Lower leg skin (tissue), 4 donors: ENCODE data around the gene CYB561D2. TPM values are rescaled to one million over a fixed set of nuclear protein-coding genes. Genes with fewer than 3 reads are reported as not detected.

ENCODE experiments used
- DNase-seq, 2 donors: peaks; one replicate each; pipeline ENCODE4 v3.0.0-alpha.2; 2019; ENCODE audit warnings: low spot score in 2 of 2
- H3K4me3 ChIP-seq: fragments of 200-600 bp; sonication (generic); 2 replicates; pipeline ENCODE4 v1.5.1; 2017; ENCODE audit warnings: mild to moderate bottlenecking, low read depth; ENCODE audit not compliant: poor library complexity, severe bottlenecking
- CTCF ChIP-seq, 3 donors: fragments of 450-650 bp; IDR thresholded peaks; one replicate each; pipeline ENCODE4 v1.5.1; 2016; ENCODE audit warnings: antibody characterized with exemption in 3 of 3, mild to moderate bottlenecking in 3 of 3, moderate library complexity in 2 of 3
- POLR2A ChIP-seq, 2 donors: fragments of 450-650 bp; IDR thresholded peaks; one replicate each; pipeline ENCODE4 v1.6.1; 2016 to 2017; ENCODE audit warnings: antibody characterized with exemption in 2 of 2, mild to moderate bottlenecking in 1 of 2, moderate library complexity in 1 of 2
- WGBS, 2 donors: methylation state at CpG; one replicate each; pipeline ENCODE4 v1.1.5; 2018; 5-methylcytosine and 5-hydroxymethylcytosine counted together
- intact Hi-C: fragments of 100-400 bp; cut with DNase I; formaldehyde crosslinking; loops from one replicate; pipeline ENCODE4 v1.15.0; 2023; ENCODE audit warnings: low total_unique reads
- total RNA-seq, 4 donors: library from RNA; depleted of rRNA; stranded (reverse); fragments of >200 nt; gene quantifications; one replicate each; pipeline ENCODE4 v1.1.0, GENCODE V29; 2016

Gene CYB561D2
- total RNA-seq, 4 donors from 2014 or later: 6.0 to 19.7 (median 11.6) TPM

DNA sequence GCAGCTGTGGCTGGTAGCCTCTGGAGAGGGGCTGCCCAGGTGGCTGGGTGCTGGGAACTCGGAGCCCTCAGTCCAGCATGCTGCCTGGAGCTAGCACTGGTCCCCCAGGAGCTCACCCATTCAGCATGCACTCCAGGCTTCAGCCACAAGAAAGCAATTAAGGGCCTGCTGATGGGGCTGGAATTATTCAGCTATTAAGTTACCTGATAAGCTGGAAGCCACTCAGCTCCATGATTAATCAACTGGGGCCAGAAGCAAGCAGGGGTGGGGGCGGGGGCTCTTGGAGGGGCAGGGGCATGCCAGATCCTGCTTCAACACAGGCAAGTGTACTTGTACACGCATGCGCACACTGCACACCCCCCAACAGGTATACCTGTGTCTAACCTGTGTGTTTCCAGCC lies 30.7 kb downstream of the CYB561D2 start:
- no peak for DNase-seq
- WGBS, 2 donors: 77 to 79% methylated on average over 2 to 4 of the region's 4 CpGs
- H3K4me3 ChIP-seq: no peak overlapping the region
- intact Hi-C loops: no loop called here
- TF ChIP-seq CTCF (IDR thresholded peaks at IDR 0.05) (no peak), POLR2A (IDR thresholded peaks at IDR 0.05) (no peak)

GRCh38 chr3:50382722-50383121 lies 32.1 kb downstream of the CYB561D2 start:
- TF ChIP-seq CTCF (IDR thresholded peaks at IDR 0.05): no peak
- no peak for TF ChIP-seq POLR2A (IDR thresholded peaks at IDR 0.05)
- no peak for DNase-seq
- intact Hi-C loops: no loop called here
- WGBS, 2 donors: 91% methylated on average over 12 of the region's 12 CpGs
- H3K4me3 ChIP-seq: no peak overlapping the region

- TF ChIP-seq CTCF (IDR thresholded peaks at IDR 0.05) (no peak), POLR2A (IDR thresholded peaks at IDR 0.05) (no peak)
- 55 to 60% methylated on average over 6 of the region's 6 CpGs for WGBS, 2 donors
- DNase-seq: no peak
- intact Hi-C loops: no loop called here
- H3K4me3 ChIP-seq: no peak overlapping the region
Observed at GRCh38 chr3:50383750-50384149, 33.1 kb downstream of the CYB561D2 start.

DNA sequence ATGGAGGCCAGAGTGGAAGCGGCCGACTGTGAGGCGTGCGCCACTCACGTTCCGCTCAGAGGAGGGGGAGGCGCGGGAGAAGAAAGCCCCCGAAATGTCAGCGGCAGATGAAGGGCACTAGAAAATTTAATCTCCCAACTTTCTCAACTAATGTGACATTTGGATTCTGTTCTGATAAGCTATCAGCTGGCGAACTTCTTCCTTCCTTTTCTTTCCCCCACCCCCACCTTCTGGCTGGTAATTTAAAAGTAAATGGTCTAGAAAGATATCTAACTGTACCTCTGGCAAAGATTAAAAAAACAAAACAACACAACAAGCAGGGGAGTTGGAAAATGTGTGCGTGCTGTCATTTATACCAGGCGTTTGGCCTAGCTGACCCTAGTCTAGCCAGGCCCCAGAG lies 35.1 kb downstream of the CYB561D2 start:
- TF ChIP-seq CTCF (IDR thresholded peaks at IDR 0.05) (no peak), POLR2A (IDR thresholded peaks at IDR 0.05) (no peak)
- no peak overlapping the region for H3K4me3 ChIP-seq
- intact Hi-C loops: no loop called here
- WGBS, 2 donors: 81 to 86% methylated on average over 13 of the region's 13 CpGs
- DNase-seq: no peak

DNA sequence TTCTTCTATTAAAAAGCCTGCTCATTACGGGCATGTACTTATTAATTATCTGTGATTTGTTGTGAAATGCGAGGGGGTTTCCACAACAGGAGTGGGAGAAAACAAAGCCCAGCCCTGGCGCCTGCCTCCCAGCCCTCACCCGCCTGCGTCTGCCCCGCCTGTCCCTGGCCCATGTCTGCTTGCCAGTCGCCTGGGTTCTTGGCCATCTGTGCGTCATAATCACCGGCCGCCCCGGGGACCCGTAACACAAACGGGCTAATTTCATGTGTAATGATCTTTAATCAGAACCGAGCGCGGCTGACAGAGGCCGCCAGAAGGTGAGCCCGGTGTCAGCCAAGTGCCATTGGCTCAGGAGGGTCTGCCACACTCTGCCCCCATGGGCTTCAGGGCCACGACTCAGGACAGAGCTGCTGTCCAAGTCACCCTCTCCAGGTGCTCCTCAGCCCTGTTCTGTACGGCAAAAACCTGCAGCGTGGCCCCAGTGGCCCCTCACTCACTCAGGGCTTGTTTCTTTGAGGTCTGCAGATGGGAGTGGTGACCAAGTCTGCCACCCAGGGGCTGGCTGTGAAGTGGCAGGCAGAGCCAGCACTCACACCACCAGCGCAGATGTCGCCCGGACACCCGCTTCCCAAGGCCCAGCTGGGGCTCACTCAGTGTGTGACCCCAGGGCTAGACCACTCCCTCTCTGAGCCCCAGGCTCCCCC lies 37.5 kb downstream of the CYB561D2 start:
- TF ChIP-seq CTCF (IDR thresholded peaks at IDR 0.05) (no peak), POLR2A (IDR thresholded peaks at IDR 0.05) (no peak)
- 57 to 67% methylated on average over 19 to 25 of the region's 25 CpGs for WGBS, 2 donors
- intact Hi-C loops: no loop called here
- no peak overlapping the region for H3K4me3 ChIP-seq
- no peak for DNase-seq
